ENCODE data around the gene MT1H. TPM values are rescaled to one million over a fixed set of nuclear protein-coding genes. Genes with fewer than 3 reads are reported as not detected.

Gene MT1H
- total RNA-seq, 1 experiment from 2014 or later = not detected

- BruUV-seq (replicated peaks) = no TSS peak
- Mint-ChIP-seq H3K4me1 (ENCODE audit: insufficient read depth, unreplicated experiment) (peaks cover 10% of the 10 kb centered on the region), H3K9me3 (ENCODE audit: unreplicated experiment) (no peaks in the 10 kb centered on the region), H3K27me3 (ENCODE audit: insufficient read depth, unreplicated experiment) (no peaks in the 10 kb centered on the region), H3K27ac (ENCODE audit: low read depth, unreplicated experiment) (no peak overlapping the region), H3K4me3 (ENCODE audit: unreplicated experiment) (no peak overlapping the region), H3K36me3 (ENCODE audit: insufficient read depth, unreplicated experiment) (peaks cover 4% of the 10 kb centered on the region)
- DNase-seq (ENCODE audit: unreplicated experiment) = peak; percentile 90
- intact Hi-C loops (cut with micrococcal nuclease) = loop anchor here (2.0 kb wide), 1 partner anchor 51 kb away; no protein-coding TSS in a partner anchor
- ChIA-PET CTCF (interaction anchor here (0.6 kb wide), 1 partner anchor 127 kb away, joined by 4 read pairs; no protein-coding TSS in a partner anchor), POLR2A (interaction anchor here (0.7 to 1.7 kb wide), 10 partner anchors 8 to 52 kb away, joined by 3 to 7 read pairs (median 5); partner anchors contain the start of genes MT1E, MT1X and MT2A)
- no peak for TF ChIP-seq CTCF (IDR thresholded peaks at IDR 0.05; ENCODE audit: unreplicated experiment)
These were observed 19.8 kb upstream of the MT1H start for GRCh38 chr16:56649820-56650219.

GRCh38 chr16:56651586-56651985 is 18.0 kb upstream of the MT1H start, which contains the start of gene MT1B:
MT1B (plus strand) TSS chr16:56651886; CDS start chr16:56651954, 68 bp downstream.
- no peak for TF ChIP-seq CTCF (IDR thresholded peaks at IDR 0.05; ENCODE audit: unreplicated experiment)
- CTCF ChIA-PET = interaction anchor here (0.6 to 1.5 kb wide), 2 partner anchors 50 to 243 kb away, joined by 3 to 5 read pairs; no protein-coding TSS in a partner anchor
- no peak for DNase-seq (ENCODE audit: unreplicated experiment)
- POLR2A ChIA-PET = interaction anchor here (0.6 to 6.3 kb wide), 2 partner anchors 32 to 43 kb away, joined by 3 to 50 read pairs; partner anchors contain the start of gene MT2A
- Mint-ChIP-seq H3K27me3 (ENCODE audit: insufficient read depth, unreplicated experiment) (no peaks in the 10 kb centered on the region), H3K9me3 (ENCODE audit: unreplicated experiment) (no peaks in the 10 kb centered on the region), H3K36me3 (ENCODE audit: insufficient read depth, unreplicated experiment) (peaks cover 4% of the 10 kb centered on the region), H3K4me3 (ENCODE audit: unreplicated experiment) (no peak within 1 kb of the TSS), H3K4me1 (ENCODE audit: insufficient read depth, unreplicated experiment) (peaks cover 10% of the 10 kb centered on the region), H3K27ac (ENCODE audit: low read depth, unreplicated experiment) (peak within 1 kb of the TSS; percentile 46)
- BruUV-seq (replicated peaks) = no TSS peak
- intact Hi-C loops (cut with micrococcal nuclease) = loop anchor here (2.0 kb wide), 1 partner anchor 49 kb away; no protein-coding TSS in a partner anchor

- no TSS peak for BruUV-seq (replicated peaks)
- POLR2A ChIA-PET = interaction anchor here (0.7 to 6.3 kb wide), 6 partner anchors 8 to 144 kb away, joined by 3 to 60 read pairs (median 4); partner anchors contain the start of genes MT1E and MT2A
These were observed 17.0 kb upstream of the MT1H start for GRCh38 chr16:56652600-56652999.

More at GRCh38 chr16:56652600-56652999, 17.0 kb upstream of the MT1H start:
- Mint-ChIP-seq H3K4me1 (ENCODE audit: insufficient read depth, unreplicated experiment) (peaks cover 15% of the 10 kb centered on the region), H3K36me3 (ENCODE audit: insufficient read depth, unreplicated experiment) (peaks cover 4% of the 10 kb centered on the region), H3K9me3 (ENCODE audit: unreplicated experiment) (no peaks in the 10 kb centered on the region), H3K27ac (ENCODE audit: low read depth, unreplicated experiment) (no peak overlapping the region), H3K27me3 (ENCODE audit: insufficient read depth, unreplicated experiment) (no peaks in the 10 kb centered on the region), H3K4me3 (ENCODE audit: unreplicated experiment) (no peak overlapping the region)
- TF ChIP-seq CTCF (IDR thresholded peaks at IDR 0.05; ENCODE audit: unreplicated experiment) = no peak
- intact Hi-C loops (cut with micrococcal nuclease) = no loop called here
- no peak for DNase-seq (ENCODE audit: unreplicated experiment)
- CTCF ChIA-PET = interaction anchor here (0.6 to 1.5 kb wide), 4 partner anchors 9 to 496 kb away, joined by 3 to 5 read pairs (median 4); no protein-coding TSS in a partner anchor

Data from MCF 10A (cell line).